HEK293 (cell line): ENCODE results near the gene HOMER1.

Experiments used
- OSR2 ChIP-seq: fragments of 450-650 bp; formaldehyde crosslinking; IDR thresholded peaks from 2 replicates; pipeline ENCODE4 v1.5.1; 2016; ENCODE audit warnings: missing biosample characterization, missing genetic modification characterization
- ZNF548 ChIP-seq: fragments of 450-650 bp; formaldehyde crosslinking; IDR thresholded peaks from 2 replicates; pipeline ENCODE4 v1.5.1; 2016; ENCODE audit warnings: missing biosample characterization, missing genetic modification characterization
- ZNF658 ChIP-seq: fragments of 450-650 bp; formaldehyde crosslinking; IDR thresholded peaks from 2 replicates; pipeline ENCODE4; 2016; ENCODE audit warnings: missing biosample characterization, missing genetic modification characterization
- ZNF830 ChIP-seq: fragments of 450-650 bp; IDR thresholded peaks from 2 replicates; pipeline ENCODE4 v1.5.0; 2018; ENCODE audit warnings: missing biosample characterization, missing genetic modification characterization, low read depth, mild to moderate bottlenecking, moderate library complexity
- TF ChIP-seq, protein P1 (sequence below): fragments of 450-650 bp; formaldehyde crosslinking; IDR thresholded peaks from 2 replicates; pipeline ENCODE4 v1.5.1; 2016; ENCODE audit warnings: missing biosample characterization, missing genetic modification characterization
- TF ChIP-seq, protein P2 (sequence below): fragments of 450-650 bp; formaldehyde crosslinking; IDR thresholded peaks from 2 replicates; pipeline ENCODE4 v1.5.1; 2017; ENCODE audit warnings: missing biosample characterization, missing genetic modification characterization

DNA sequence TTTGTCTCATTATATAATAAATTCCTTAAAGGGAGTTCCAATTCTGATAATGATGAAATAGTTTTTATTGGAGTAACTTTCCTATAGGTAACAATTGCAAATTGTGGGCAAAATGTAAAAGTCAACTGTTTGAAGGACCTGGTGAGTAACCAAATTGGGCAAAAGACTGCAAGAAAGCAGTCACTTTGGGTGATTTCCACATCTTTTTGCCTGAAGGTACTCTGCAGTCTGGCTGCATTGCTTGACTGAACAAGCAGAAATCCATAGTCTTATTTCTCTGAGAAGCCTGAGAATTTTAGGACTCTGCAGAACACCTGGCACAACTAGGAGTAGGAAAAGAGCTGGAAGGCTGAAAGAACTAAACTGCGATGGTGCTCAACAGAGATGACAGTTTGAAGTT lies 114.9 kb downstream of the HOMER1 start:
- TF ChIP-seq ZNF658 (no peak), OSR2 (no peak), ZNF830 (tag by site-specific recombination) (no peak), ZNF548 (tag by site-specific recombination) (no peak)
- TF ChIP-seq, protein P1, sequence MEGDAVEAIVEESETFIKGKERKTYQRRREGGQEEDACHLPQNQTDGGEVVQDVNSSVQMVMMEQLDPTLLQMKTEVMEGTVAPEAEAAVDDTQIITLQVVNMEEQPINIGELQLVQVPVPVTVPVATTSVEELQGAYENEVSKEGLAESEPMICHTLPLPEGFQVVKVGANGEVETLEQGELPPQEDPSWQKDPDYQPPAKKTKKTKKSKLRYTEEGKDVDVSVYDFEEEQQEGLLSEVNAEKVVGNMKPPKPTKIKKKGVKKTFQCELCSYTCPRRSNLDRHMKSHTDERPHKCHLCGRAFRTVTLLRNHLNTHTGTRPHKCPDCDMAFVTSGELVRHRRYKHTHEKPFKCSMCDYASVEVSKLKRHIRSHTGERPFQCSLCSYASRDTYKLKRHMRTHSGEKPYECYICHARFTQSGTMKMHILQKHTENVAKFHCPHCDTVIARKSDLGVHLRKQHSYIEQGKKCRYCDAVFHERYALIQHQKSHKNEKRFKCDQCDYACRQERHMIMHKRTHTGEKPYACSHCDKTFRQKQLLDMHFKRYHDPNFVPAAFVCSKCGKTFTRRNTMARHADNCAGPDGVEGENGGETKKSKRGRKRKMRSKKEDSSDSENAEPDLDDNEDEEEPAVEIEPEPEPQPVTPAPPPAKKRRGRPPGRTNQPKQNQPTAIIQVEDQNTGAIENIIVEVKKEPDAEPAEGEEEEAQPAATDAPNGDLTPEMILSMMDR (tag by site-specific recombination), result no peak
- TF ChIP-seq, protein P2, sequence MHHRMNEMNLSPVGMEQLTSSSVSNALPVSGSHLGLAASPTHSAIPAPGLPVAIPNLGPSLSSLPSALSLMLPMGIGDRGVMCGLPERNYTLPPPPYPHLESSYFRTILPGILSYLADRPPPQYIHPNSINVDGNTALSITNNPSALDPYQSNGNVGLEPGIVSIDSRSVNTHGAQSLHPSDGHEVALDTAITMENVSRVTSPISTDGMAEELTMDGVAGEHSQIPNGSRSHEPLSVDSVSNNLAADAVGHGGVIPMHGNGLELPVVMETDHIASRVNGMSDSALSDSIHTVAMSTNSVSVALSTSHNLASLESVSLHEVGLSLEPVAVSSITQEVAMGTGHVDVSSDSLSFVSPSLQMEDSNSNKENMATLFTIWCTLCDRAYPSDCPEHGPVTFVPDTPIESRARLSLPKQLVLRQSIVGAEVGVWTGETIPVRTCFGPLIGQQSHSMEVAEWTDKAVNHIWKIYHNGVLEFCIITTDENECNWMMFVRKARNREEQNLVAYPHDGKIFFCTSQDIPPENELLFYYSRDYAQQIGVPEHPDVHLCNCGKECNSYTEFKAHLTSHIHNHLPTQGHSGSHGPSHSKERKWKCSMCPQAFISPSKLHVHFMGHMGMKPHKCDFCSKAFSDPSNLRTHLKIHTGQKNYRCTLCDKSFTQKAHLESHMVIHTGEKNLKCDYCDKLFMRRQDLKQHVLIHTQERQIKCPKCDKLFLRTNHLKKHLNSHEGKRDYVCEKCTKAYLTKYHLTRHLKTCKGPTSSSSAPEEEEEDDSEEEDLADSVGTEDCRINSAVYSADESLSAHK (tag by site-specific recombination), result no peak
